AG20443 (cell line): Measurements from ENCODE around the gene IGSF9B.
A peak's percentile ranks its signal among the peaks of the same experiment; 100 is the strongest.
"Not testable (repeated sequence)": the region's sequence is repeated elsewhere in the genome, so short reads cannot be mapped to it uniquely, and the experiment has no call there.

ENCODE experiments used
- DNase-seq: peaks from one replicate; pipeline ENCODE4 v3.0.0; 2012; ENCODE audit warnings: low spot score, mixed read lengths

Gene IGSF9B, protein sequence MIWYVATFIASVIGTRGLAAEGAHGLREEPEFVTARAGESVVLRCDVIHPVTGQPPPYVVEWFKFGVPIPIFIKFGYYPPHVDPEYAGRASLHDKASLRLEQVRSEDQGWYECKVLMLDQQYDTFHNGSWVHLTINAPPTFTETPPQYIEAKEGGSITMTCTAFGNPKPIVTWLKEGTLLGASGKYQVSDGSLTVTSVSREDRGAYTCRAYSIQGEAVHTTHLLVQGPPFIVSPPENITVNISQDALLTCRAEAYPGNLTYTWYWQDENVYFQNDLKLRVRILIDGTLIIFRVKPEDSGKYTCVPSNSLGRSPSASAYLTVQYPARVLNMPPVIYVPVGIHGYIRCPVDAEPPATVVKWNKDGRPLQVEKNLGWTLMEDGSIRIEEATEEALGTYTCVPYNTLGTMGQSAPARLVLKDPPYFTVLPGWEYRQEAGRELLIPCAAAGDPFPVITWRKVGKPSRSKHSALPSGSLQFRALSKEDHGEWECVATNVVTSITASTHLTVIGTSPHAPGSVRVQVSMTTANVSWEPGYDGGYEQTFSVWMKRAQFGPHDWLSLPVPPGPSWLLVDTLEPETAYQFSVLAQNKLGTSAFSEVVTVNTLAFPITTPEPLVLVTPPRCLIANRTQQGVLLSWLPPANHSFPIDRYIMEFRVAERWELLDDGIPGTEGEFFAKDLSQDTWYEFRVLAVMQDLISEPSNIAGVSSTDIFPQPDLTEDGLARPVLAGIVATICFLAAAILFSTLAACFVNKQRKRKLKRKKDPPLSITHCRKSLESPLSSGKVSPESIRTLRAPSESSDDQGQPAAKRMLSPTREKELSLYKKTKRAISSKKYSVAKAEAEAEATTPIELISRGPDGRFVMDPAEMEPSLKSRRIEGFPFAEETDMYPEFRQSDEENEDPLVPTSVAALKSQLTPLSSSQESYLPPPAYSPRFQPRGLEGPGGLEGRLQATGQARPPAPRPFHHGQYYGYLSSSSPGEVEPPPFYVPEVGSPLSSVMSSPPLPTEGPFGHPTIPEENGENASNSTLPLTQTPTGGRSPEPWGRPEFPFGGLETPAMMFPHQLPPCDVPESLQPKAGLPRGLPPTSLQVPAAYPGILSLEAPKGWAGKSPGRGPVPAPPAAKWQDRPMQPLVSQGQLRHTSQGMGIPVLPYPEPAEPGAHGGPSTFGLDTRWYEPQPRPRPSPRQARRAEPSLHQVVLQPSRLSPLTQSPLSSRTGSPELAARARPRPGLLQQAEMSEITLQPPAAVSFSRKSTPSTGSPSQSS (N-terminal part only)

DNA sequence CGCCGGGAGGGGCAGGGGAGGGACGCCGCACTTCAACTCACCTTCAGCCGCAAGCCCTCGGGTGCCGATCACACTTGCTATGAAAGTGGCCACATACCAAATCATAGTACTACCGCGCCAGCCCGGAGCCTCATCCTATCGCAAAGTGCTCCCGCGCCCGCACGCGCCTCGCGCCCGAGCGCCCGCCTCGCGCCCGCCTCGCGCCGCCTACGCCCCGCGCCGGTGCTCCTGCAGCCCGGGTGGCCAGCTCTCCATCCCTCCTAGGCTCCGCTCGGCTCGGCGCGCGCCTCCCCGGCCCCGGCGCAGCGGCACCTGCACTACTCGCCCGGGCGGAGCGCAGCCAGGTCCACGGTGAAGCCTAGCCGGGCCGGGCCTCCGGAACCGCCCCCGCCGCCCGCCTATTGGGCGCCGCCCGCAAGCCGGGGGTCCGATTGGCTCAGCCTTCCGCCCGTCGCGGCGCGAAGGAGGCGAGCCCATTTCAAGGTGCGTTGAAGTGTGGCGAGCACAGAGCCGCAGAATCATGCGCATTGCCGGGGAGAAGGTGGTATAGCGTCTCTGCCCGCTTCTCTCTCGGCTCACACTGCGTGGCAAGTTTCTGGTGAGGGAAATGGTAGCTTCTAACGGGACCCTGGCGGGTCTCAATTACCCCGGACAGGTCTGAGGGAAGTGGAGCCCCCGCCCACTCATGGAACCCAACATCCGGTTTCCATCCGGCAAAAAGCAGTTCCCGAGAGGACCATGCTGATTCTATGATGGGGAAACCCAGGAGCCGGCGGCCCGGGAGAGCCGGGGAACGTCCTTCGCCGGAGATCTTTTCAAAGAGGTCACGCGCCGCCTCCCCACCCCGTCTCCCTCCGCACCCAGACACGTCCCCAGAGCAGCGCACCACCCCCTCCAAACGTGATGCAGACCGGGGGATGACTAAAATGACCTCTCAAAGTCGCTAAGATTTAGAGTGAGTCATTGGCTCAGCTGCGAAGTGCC, at the start of gene IGSF9B:
TSS of gene IGSF9B (minus strand) at position 319 of the 984 bp plus-strand sequence. CDS start at position 105, 214 bp downstream.
- DNase-seq: peak; percentile 98

DNA sequence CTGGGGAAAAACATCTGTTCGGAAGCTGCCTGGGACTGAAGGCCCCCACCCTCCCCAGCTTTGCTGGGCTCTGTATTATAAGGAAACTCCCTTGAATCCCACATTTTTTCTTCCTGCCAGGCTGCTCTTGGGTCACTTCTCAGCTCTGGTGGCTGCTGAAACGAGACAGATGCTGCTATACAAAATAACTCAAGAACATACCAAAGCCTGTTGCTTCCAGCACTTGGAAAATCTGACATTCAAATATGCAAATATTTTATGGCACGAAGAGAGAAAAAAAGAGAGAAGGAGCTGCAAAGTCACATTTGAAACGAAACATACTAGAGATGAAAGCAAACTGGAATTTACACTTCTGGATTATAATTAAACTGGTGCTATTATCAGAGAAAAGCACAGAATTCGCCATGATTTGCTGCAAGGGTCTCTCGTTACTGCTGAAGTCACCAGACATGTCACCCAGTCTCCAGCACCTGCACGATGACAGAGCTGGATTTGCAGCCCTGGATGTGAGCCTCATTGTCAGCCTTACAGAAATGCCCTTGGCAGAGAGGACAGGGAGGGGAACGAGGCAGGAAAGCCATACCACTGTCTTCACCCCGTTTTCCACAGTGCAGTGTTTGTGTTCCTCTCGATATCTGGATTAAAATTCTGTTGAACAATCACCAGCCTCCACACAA, 47.9 kb upstream of the IGSF9B start:
- peak; percentile 53 for DNase-seq

DNA sequence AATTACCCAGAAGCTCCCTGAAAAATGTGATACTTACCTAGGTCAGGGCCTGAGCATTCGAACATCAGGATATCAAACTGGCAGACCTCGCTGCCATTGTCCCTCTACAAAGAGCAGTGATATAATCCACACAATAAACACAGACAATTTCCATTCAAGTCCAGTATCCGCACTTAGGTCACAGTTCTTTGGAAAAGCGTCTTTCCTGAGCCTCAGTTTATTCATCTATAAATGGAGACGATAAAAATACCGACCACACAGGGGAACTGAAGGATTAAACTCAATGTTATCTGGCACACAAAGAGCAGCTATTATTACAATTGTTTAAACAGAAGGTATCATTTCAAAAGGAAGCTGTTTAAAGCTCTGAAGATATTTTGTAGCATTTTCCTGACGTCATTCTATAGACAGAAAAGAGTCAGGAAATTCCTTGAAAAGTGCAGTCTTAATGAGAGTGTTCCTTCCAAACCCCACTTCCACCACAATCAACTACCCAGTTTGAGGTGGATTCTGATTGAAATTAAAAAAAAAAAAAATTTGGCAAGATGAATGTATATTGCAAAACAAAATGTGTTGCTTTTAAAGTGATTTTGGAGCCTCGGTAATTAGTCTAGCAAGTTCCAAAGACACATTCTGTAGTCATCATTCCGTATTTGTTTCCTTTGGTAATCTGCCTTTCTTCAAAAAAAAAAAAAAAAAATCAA, 47.2 kb upstream of the IGSF9B start:
- DNase-seq: no peak

DNA sequence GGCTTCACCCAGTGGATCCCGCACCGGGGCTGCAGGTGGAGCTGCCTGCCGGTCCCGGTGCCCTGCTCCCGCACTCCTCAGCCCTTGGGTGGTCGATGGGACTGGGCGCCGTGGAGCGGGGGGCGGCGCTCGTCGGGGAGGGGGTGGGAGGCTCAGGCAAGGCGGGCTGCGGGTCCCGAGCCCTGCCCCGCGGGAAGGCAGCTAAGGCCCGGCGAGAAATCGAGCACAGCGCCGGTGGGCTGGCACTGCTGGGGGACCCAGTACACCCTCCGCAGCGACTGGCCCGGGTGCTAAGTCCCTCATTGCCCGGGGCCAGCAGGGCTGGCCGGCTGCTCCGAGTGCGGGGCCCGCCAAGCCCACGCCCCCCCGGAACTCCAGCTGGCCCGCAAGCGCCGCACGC, 46.1 kb upstream of the IGSF9B start:
- DNase-seq: not testable (repeated sequence)

DNA sequence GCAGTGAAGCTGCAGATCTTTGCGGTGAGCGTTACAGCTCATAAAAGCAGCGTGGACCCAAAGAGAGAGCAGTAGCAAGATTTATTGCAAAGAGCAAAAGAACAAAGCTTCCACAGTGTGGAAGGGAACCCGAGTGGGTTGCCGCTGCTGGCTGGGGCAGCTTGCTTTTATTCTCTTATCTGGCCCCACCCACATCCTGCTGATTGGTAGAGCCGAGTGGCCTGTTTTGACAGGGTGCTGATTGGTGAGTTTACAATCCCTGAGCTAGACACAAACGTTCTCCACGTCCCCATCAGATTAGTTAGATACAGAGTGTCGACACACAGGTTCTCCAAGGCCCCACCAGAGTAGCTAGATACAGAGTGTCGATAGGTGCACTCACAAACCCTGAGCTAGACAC, 45.6 kb upstream of the IGSF9B start:
- DNase-seq: not testable (repeated sequence)

DNA sequence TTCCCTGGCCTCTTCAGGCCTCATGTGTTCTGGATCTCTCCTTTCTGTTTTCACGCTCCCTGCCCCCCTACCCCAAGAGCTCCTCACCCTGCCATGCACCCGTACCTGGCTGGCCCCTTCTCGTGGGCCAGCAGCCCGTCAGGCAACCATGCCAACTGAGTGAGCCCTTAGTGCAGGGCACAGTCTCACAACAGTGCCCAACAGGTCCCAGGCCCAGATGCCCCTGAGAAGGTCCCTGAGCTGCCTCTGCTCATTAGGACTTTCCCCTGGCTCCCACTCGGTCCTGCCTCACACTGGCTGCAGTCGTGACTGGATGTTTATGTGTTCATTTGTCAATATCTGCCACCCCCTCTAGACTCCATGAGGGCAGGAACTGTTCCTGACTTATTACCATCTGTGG, 44.8 kb upstream of the IGSF9B start:
- no peak for DNase-seq

DNA sequence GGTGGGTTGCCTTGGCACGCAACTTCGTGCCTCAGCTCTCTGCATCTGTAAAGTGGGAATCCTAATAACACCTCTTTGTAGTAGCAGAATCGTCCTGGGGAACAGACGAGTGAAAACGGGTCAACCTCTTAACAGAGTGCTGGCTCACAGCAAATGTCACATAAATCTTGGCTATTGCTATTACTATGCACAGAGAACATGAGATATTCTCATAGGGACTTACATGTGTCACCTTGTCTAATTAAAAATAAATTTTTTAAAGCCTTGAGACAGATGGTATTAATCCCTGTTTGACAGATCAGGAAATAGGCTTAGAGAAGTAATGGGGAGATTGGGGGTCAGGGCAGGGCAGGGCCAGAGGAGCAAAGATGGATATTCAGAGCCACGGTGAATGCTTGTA, 44.3 kb upstream of the IGSF9B start:
- no peak for DNase-seq

DNA sequence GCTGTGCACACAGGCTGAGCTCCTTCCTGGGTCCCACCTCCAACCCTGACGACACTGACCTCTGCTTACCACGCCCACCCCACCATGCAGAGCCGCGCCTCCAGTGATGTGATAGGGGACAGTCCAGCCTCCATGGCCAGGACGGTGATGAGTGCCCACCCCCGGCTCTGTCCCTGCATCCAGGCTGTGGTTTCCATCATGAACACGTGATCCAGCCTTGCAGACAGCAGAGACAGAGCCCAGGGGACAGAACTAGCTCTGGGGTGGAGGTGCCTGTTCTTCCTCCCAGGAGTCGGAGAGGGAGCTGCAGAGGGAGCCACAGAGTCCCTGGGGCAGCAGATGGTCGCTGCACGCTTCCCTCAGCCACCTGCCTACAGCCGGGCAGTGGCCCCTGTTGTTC, 42.6 kb upstream of the IGSF9B start:
- no peak for DNase-seq

DNA sequence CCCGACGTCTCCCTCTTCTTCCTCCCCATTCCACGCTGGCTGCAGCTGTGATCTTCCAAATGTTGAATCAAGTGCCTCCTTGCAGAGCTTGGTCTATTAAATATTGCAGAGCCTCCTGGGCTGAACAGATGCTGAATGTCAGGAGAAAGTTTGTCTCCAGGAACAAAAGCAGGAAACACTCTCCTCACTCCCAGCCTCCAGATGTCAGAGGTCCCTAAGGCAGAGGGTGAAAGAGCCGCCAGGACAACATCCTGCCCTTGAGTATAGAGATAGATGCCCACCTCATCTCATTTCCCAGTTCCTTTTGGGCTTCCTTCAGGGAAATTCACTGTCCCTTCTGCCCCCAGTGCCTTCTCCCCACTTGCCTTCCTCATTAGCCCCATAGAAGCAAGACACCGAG, 40.8 kb upstream of the IGSF9B start:
- no peak for DNase-seq

DNA sequence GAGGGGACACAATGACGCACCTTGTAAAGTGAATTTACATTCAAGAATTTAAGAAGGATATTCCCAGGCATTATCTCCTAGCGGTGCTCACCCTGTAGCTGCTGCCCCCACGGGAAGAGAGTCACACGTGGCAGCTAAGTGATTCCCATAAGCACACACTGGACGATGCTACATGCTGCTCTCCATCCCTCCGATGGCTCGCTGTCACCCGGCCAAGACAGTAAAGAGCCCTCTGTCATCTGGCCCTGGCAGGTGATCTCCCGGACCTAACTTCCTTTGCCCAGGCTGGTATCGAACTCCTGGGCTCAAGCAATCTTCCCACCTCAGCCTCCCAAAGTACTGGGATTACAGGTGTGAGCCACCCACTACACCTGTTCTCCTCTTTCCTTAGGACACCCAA, 39.9 kb upstream of the IGSF9B start:
- DNase-seq: no peak

DNA sequence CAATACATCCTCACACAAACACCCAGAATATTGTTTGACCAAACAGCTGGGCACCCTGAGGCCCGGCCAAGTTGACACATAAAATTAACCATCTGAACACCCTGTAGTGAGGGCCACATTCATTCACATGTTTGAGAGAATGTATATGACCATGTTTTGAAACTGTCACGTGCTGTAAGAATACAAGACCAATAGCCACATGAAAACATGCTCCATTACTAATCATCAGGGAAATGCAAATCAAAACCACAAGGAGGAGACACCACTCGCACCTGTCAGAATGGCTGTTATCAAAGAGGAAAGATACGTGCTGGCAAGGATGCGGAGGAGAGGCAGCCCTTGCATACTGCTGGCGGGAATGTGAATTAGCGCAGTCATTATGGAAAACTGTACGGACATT, 38.3 kb upstream of the IGSF9B start:
- no peak for DNase-seq

DNA sequence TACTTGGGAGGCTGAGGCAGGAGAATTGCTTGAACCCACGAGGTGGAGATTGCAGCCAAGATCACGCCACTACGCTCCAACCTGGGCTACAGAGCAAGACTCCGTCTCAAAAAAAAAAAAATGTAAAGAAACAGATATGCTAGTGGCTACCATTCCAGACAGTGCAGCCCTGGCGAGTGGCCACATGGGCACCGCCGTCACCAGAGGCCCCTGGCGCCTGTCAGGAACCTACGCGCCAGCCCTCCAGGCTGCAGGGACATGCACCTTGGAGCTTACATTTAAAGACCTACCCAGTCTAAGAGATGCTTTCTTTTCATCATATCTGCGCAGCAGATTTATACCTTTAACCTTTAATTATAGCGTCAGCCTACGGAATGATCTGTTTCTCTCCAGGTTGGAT, 37.2 kb upstream of the IGSF9B start:
- no peak for DNase-seq

DNA sequence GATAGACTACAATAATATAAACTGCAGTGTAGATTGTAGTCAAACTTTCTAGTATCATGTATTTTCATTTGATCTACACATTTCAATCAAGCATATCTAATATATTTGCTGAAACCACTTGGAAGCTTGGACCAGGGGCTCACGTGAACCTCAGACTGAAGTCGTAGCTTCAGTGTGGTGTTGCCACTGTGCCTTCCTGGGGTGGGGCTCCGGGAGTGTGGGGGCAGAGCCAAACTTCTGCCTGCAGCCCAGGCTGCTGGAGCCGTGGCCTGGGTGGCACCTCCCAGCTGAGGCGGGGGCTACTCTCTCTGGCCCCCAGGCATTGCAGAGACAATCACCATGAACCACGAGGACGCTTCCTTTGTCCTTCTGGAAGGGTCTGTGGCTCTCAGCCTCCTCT, 36.3 kb upstream of the IGSF9B start:
- no peak for DNase-seq

DNA sequence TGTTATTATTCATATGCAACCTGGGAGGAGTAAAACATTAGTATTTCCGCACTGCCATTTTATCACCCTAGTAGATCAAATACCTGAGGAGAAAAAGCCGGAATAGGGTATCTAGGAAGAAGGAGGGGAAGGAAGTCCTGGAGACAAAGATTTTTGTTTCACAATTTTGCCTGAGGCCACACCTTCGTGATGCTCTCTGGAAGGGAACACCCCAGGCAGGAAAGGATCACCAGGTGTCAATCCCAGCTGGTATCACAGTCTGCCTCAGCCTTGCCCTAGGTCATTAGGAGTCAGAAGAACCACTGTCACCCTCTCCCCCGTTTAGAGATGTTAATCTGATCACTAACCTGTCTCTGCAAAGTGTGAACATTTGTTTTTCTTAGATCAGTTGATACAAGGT, 35.4 kb upstream of the IGSF9B start:
- no peak for DNase-seq

DNA sequence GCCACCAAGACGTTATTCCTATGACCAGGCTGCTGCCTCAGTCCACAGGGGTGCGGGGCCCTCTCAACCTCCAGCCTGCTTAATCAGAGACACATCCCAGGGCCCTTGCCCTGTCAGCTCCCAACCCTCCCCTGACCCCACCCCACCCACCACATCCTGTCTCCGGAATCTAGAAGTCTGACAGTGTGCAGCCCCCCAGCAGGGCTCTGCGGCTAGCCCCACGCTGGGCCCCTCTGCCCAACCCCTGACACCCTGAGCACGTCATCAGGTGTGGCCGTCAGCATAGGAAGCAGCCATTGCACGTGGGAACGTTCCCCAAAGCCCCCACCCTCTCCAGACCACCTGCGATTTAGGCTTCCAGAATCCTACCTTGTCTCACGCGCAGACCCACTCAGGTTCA, 34.3 kb upstream of the IGSF9B start:
- no peak for DNase-seq

DNA sequence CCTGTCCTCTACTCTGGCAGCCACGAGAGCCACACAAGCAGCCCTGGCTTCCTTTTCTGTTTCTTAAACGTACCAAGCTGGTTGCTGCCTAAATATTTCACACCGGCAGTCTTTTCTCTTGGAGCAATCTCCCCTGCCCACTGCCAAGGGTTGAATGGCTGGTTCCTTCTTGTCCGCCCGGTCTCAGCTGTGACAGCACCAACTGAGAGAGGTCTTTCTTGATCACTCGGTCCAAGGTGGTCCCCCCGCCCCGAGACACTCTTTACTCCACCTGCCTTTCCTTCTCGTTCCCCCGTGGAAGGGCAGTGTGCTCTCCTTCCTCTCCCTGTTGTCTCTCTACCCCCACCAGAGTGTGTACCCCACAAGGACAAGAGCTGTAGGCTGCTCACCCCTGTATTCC, 33.7 kb upstream of the IGSF9B start:
- DNase-seq: no peak

DNA sequence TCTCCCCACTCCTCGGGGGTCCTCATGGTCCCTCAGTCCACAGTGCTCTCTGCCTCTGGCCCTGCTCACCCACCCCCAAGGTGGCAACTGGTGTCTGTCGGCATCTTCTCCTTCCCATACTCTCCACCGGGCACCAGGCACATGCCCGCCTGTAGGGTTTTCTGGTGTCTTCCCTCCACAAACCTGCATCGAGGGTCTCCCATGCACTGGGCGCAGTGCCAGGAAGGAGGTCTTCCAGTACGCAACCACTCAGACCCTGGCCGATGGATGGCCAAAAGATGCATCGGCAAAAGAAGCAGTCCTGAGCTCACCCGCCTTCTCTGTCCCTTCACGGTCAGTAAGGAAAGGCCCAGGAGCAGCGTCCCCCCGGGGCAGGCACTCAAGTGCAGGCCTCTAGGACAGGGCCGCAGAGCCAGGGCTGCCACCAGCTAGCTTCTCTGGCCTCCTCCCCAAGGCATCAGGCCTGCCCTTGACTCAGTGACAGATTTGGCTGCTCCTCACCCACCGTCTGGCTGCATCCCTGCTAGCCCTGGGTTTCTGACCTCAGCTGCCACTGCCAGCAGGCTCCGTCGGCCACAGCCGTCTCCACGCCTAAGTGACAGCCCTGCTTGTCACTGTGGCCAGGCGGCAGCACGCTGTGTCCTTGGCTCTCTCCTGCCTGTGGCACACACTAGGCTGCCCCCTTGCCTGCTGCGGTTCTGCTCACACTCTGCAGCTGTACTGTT, 32.1 kb upstream of the IGSF9B start:
- no peak for DNase-seq

DNA sequence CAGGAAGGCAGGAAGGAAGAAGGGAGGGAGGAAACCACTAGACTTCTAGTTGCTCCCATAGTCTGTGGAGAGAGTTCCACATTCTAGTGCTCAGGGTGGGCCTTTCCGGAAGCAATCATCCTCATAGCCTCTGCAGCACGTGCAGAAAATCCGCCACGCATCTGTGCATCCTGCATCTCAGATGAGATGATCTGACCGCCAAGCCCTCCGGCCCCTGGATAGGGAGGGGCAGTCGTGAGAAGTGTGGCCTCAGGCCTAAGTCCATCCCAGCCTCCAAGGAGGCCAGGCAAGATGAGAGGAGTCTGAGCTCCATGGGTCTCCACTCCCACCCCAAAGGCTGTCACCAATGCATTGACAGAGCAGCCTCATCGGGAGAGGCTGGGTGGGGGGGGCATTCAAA, 30.4 kb upstream of the IGSF9B start:
- DNase-seq: no peak
